Measurements from ENCODE around the gene KIAA0753. TPM values are rescaled to one million over a fixed set of nuclear protein-coding genes. Genes with fewer than 3 reads are reported as not detected.

Gene KIAA0753
- total RNA-seq, 1 donor from 2014 or later: 9.4 TPM

Other genes starting within 250 kb of the KIAA0753 start
- gene AIPL1, start 205.6 kb downstream of the KIAA0753 start, total RNA-seq (ENCODE audit: insufficient read depth, low replicate concordance): 2.2 TPM
- gene PIMREG, start 196.3 kb downstream of the KIAA0753 start, total RNA-seq (ENCODE audit: insufficient read depth, low replicate concordance): 3.1 TPM
- gene PITPNM3, start 84.2 kb downstream of the KIAA0753 start, total RNA-seq (ENCODE audit: insufficient read depth, low replicate concordance): 4.8 TPM
- gene TXNDC17, start 349 bp upstream of the KIAA0753 start, total RNA-seq (ENCODE audit: insufficient read depth, low replicate concordance): 20.7 TPM
- 3.1 TPM for gene MED31, start 10.9 kb upstream of the KIAA0753 start, total RNA-seq (ENCODE audit: insufficient read depth, low replicate concordance)
- gene C17orf100, start 11.1 kb upstream of the KIAA0753 start, total RNA-seq (ENCODE audit: insufficient read depth, low replicate concordance): 3.1 TPM
- 0.48 TPM for gene SLC13A5, start 72.7 kb upstream of the KIAA0753 start, total RNA-seq (ENCODE audit: insufficient read depth, low replicate concordance)
- gene XAF1, start 115.3 kb upstream of the KIAA0753 start, total RNA-seq (ENCODE audit: insufficient read depth, low replicate concordance): 19.5 TPM
- gene FBXO39, start 135.5 kb upstream of the KIAA0753 start, total RNA-seq (ENCODE audit: insufficient read depth, low replicate concordance): 5.5 TPM
- gene TEKT1, start 191.0 kb upstream of the KIAA0753 start, total RNA-seq (ENCODE audit: insufficient read depth, low replicate concordance): 0.72 TPM